Jurkat, Clone E6-1 (cell line): ENCODE measurements around the gene EIF5A2.

Experiments used
- DNase-seq: peaks from one replicate; pipeline ENCODE4 v3.0.0-alpha.2; 2011; ENCODE audit warnings: low read depth, low spot score
- H3K4me3 ChIP-seq: 2 replicates; pipeline ENCODE4 v1.5.1; 2011; ENCODE audit warnings: mild to moderate bottlenecking, low read length, control low read depth, moderate library complexity

The EIF5A2 gene

DNA sequence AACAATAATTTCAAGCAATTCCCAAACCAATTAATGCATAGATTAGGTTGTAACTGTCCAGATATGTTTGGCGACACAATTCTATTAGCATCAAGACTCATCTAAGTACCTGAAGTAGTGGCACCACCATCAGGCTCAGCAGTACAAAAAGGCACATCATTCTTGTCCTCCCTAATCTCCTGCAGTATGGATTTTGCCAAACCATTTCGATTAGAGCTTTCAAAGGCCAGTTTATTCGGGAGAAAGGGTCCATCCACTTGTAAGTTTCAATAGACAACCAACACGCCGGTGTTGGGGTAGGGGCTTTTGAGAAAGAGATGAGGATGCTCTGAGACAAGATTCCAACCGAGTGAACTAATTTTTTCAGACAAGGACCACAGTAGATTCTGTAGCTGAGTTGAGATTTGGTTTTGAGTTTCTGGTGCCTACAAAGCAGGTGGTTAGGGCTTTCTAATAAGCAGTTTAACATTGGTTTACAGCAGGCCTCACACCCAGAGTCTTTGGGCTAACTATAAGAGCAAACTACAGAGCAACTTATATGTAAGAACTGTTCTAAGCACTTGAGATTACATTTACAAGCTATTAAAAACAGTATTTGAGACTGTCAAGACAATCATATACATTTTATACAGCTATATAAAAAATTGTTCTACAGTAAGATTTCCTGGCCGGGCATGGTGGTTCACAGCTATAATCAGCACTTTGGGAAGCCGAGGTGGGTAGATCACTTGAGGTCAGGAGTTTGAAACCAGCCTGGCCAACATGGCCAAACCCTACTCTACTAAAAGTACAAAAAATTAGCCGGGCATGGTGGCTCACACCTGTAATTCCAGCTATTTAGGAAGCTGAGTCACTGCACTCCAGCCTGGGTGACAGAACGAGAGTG lies 43.0 kb downstream of the EIF5A2 start:
- DNase-seq, result no peak

DNA sequence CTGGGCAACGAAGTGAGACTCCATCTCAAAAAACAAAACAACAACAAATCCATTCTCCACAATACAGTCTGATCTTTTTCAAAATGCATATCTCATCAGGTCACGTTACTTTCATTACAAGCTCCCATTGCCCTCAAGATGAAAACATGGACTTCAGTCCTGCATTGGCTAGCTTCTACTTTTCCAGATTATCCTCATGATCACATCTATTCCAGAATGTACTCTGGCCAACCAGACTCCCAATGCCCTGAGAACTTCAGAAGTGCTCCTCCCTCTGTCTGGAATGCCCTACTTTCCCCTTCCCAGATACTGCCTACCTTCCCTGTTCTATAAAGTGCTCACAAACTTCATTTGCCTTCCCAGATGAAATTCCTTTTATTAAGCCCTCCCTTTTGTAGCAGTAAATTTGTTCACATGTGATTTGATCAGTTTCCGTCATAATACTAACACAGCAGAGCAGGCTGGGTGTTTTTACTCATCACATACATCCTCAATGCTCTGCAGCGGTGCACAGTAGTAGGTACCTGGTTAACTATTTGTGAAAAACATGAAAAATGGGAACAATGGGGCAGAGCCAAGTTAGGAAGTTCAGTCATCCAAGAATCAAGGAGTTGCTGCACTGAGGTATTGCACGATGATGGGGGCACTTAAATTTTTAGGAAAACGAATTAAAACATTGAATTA lies 43.8 kb downstream of the EIF5A2 start:
- no peak overlapping the region for H3K4me3 ChIP-seq
- no peak for DNase-seq

More for the DNA sequence above, 43.0 kb downstream of the EIF5A2 start:
- H3K4me3 ChIP-seq, result no peak overlapping the region

DNA sequence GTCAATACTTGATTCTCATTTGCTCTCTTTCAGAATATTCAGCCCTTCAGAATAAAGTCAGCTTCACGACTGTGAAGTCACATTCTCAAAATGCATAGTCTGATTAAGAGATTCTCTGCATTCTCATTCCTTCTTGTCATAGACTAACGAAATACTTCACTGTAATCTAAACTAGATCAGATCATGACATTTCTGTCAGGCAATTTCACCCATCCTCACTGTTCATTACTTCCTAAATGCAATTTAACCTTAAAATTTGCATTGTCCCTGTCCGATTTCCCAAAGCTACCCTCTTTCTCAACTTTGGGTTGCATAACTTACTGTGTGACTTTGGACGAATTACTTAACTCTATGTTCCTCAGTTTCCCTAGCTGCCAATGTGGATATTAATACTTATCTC lies 44.6 kb downstream of the EIF5A2 start:
- H3K4me3 ChIP-seq, result no peak overlapping the region
- DNase-seq, result no peak

DNA sequence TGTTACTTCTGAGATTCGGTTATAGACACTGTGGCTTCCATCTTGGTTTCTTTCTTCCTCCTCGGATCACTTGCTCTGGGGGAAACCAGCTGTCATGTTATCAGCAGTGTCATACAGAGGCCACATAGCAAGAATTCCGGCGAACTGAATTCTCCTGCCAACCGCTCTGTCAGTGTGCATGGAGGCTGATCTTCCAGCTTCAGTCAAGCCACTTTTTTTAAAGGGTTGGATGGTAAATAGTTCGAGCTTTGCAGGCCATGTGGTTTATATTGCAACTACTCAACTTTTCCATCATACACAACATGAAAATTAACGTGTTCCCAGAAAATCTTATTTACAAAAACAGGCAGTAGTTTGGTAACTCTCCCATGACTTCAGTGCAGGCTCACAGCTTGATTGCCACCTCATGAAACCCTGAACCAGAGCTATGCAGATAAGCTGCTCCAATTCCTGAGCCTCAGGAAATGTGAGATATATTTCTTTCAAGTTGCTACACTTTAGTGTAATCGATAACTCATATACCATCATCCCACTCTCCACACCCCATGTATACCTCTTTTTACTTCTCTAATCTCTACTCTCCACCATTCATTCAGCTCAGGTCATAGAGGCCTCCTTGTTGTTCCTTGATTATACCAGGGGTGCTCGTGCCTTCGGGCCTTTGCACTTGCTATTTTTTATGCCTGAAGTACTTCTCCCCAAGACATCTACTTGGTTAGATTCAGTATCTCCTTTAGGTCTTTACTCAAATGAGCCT lies 45.6 kb downstream of the EIF5A2 start:
- no peak overlapping the region for H3K4me3 ChIP-seq
- DNase-seq, result no peak

DNA sequence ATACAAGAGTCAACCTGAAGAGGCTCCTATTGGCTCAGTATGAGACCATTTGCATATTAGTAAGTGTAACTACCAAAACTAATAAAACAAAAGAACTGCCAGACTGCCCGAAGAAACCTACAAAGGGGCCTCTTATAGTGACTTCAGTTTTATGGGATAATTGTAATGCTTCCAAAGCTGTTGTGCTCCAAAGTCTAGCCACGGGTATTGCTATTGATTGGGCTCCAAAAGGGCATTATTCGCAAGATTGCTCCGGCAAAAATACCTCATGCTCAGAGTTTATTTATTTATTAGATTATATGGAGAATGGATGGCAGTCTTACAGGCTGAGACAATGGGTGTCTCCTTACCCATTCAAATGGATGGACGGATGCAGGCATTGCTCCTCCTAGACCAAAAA lies 49.8 kb downstream of the EIF5A2 start:
- no peak for DNase-seq

DNA sequence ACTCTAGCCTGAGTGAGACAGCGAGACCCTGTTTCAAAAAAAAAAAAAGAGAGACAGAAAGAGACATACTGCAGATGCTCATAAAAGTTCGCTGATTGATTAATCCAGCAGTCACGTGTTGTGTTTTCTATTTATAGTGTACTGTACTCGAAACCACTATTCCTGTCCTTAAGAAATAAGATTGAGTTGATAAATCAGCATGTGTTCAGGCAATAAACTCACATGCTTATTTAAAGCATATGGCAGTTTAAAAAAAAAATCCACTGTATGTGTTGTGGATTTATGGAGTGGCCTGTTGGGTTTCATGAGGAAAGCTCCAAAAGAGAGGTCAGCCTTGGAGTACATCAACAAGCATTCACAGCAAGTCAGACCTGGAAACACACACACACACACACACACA lies 56.1 kb downstream of the EIF5A2 start:
- no peak overlapping the region for H3K4me3 ChIP-seq
- no peak for DNase-seq

More for the DNA sequence above, 49.8 kb downstream of the EIF5A2 start:
- H3K4me3 ChIP-seq, result no peak overlapping the region

DNA sequence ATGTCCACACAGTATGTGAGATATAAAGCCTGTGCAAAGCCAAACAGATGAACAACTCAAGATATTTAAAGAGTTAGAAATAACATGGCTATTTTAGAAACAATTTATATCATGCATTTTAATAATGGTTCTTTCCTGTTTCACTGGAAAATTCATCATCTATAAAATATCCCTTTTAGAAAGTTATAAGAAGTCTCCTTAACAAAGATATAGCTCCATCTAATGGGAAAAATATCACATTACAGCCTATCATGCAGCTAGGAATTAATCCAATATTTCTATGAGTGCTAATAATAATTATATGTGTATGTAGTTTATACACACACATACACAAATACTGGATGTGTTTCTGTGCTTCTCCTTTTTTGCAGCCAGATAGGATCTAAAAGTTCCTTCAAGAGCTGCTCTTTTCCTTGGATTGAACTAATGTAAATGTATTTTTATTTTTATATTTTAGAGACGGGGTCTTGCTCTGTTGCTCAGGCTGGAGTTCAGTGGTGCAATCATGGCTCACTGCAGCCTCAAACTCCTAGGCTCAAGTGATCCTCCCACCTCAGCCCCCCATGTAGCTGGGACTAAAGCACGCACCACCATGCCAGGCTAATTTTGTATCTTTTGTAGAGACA lies 60.0 kb downstream of the EIF5A2 start:
- H3K4me3 ChIP-seq, result no peak overlapping the region
- no peak for DNase-seq

DNA sequence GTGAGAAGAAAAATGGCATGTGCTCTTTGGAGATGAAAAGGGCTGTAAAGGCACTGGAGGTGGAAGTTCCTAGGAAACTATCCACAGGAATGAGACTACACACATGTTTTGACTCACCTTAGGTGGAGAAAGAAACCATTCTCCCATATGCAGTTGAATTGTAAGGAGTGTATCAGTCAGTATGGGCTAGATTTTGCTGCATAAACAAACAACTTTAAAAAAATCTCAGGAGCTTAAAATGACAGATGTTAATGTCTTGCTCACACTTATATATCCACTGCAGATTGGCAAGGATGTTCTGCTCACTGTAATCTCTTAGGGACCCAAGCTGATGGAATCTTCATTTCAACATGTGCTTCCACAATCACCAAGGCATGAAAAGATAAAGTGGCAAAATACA lies 64.1 kb downstream of the EIF5A2 start:
- no peak for DNase-seq
- no peak overlapping the region for H3K4me3 ChIP-seq

DNA sequence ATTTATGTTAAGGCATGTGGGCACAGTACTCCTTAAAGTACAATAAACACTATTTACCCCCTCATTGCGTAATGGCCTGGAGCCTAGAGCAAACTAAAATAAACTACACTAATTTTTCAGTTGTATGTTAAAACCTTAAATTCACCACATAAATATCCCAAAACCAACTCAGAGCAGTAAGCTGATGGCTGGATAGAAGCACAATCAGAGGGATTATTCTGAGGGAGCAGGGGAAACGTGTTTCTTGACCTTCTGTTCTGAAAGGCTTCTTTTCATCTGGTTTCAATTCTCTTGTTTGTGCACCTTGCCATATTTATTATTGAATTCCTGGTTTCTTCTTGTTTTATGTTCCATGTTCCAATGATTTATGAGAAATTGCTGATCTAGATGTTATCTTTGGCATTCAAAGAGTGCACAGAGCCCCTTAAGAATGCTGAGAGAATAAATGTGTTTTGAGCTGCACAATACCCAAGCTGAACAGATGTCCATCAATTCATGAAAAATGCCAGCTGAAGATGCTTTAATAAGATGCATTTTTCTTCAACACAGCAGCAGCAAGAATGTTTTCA lies 68.1 kb downstream of the EIF5A2 start:
- no peak for DNase-seq
- no peak overlapping the region for H3K4me3 ChIP-seq

DNA sequence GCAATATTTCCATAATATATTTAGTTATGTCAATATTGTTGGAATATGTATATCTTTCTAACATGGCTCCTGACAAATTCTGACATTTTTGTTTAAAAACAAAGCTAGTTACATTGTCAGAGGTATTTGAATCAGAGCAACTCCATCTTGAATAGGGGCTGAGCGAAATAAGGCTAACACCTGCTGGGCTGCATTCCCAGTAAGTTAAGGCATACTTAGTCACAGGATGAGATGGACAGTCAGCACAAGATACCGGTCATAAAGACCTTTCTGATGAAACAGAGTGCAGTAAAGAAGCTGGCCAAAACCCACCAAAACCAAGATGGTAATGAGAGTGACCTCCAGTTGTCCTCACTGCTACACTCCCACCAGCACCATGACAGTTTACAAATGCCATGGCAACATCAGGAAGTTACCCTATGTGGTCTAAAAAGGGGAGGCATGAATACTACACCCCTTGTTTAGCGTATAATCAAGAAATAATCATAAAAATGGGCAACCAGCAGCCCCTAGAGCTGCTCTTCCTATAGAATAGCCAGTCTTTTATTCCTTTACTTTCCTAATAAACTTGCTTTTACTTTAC lies 68.8 kb downstream of the EIF5A2 start:
- DNase-seq, result no peak
- H3K4me3 ChIP-seq, result no peak overlapping the region
